Lower lobe of right lung (tissue), 2 donors: ENCODE data around the gene COL18A1. TPM values are rescaled to one million over a fixed set of nuclear protein-coding genes. Genes with fewer than 3 reads are reported as not detected.
A peak's percentile ranks its signal among the peaks of the same experiment; 100 is the strongest.

Experiments used
- ATAC-seq, 2 donors: fragments of 200-7000 bp; cut with Tn5 transposase; one replicate each; pipeline ENCODE4 v1.9.1; 2020 to 2022; ENCODE audit warnings: mild to moderate bottlenecking in 2 of 2, moderate library complexity in 2 of 2
- DNase-seq: peaks from one replicate; pipeline ENCODE4 v3.0.0-alpha.2; 2020
- H3K27ac ChIP-seq: fragments of 200-600 bp; one replicate; pipeline ENCODE4 v1.8.0; 2022
- H3K27me3 ChIP-seq: fragments of 200-600 bp; one replicate; pipeline ENCODE4 v1.8.0; 2022; ENCODE audit warnings: low read depth
- H3K36me3 ChIP-seq: fragments of 200-600 bp; one replicate; pipeline ENCODE4 v1.8.0; 2022; ENCODE audit warnings: mild to moderate bottlenecking
- H3K4me1 ChIP-seq: fragments of 200-600 bp; one replicate; pipeline ENCODE4 v1.8.0; 2022
- H3K4me3 ChIP-seq: fragments of 200-600 bp; one replicate; pipeline ENCODE4 v1.8.0; 2022; ENCODE audit warnings: mild to moderate bottlenecking
- H3K9me3 ChIP-seq: fragments of 200-600 bp; one replicate; pipeline ENCODE4 v1.8.0; 2022
- CTCF ChIP-seq: fragments of 200-600 bp; IDR thresholded peaks from one replicate; pipeline ENCODE4 v1.8.0; 2022; ENCODE audit warnings: antibody characterized with exemption, mild to moderate bottlenecking
- intact Hi-C: fragments of 100-400 bp; cut with DNase I; formaldehyde crosslinking; loops from one replicate; pipeline ENCODE4 v1.11.0; 2022
- total RNA-seq: library from RNA; stranded (reverse); fragmentation: NEBNext Ultra II Directional; extraction: Animal tissue kit (Norgen Biotek cat#: 25700); gene quantifications from one replicate; pipeline ENCODE4 v1.2.1, GENCODE V29; 2021
- donor health status: DM: no; HTN: yes; CAD: no; lungs with severe emphysema.

The COL18A1 gene
- total RNA-seq, 1 donor from 2014 or later = 45.1 TPM

- DNase-seq = no peak
- Histone ChIP-seq H3K27me3 (no peaks in the 10 kb centered on the region), H3K4me1 (peaks cover 23% of the 10 kb centered on the region), H3K36me3 (peaks cover 37% of the 10 kb centered on the region), H3K27ac (peak overlapping the region; percentile 68), H3K4me3 (peak overlapping the region; percentile 29), H3K9me3 (no peaks in the 10 kb centered on the region)
- TF ChIP-seq CTCF = no peak
- ATAC-seq = peak in 1 of 2 donors; percentile 2
- intact Hi-C loops = no loop called here
Measured at GRCh38 chr21:45477176-45478114, 72.5 kb downstream of the COL18A1 start.

- Histone ChIP-seq H3K9me3 (no peaks in the 10 kb centered on the region), H3K36me3 (peaks cover 42% of the 10 kb centered on the region), H3K4me1 (peaks cover 20% of the 10 kb centered on the region), H3K27me3 (no peaks in the 10 kb centered on the region), H3K27ac (peak overlapping the region; percentile 68), H3K4me3 (peak overlapping the region; percentile 29)
- ATAC-seq (peak; percentile 71 to 74), DNase-seq (peak; percentile 83)
- intact Hi-C loops = no loop called here
- peak; percentile 84 for TF ChIP-seq CTCF
Measured at GRCh38 chr21:45478115-45478801, 73.3 kb downstream of the COL18A1 start.

- Histone ChIP-seq H3K4me1 (peaks cover 20% of the 10 kb centered on the region), H3K27ac (peak overlapping the region; percentile 68), H3K9me3 (no peaks in the 10 kb centered on the region), H3K27me3 (no peaks in the 10 kb centered on the region), H3K4me3 (peak overlapping the region; percentile 29), H3K36me3 (peaks cover 42% of the 10 kb centered on the region)
- no peak for ATAC-seq
- no peak for TF ChIP-seq CTCF
- no peak for DNase-seq
- intact Hi-C loops = no loop called here
Measured at GRCh38 chr21:45478816-45479669, 74.1 kb downstream of the COL18A1 start.

GRCh38 chr21:45479691-45480675, 75.0 kb downstream of the COL18A1 start:
- Histone ChIP-seq H3K4me3 (no peak overlapping the region), H3K36me3 (peaks cover 37% of the 10 kb centered on the region), H3K27me3 (no peaks in the 10 kb centered on the region), H3K9me3 (no peaks in the 10 kb centered on the region), H3K4me1 (peaks cover 20% of the 10 kb centered on the region), H3K27ac (no peak overlapping the region)
- no peak for ATAC-seq
- TF ChIP-seq CTCF = no peak
- intact Hi-C loops = no loop called here
- DNase-seq = no peak
